Measurements from ENCODE around the gene KCNIP4. TPM values are rescaled to one million over a fixed set of nuclear protein-coding genes. Genes with fewer than 3 reads are reported as not detected.

The KCNIP4 gene
- total RNA-seq, 1 donor from 2014 or later = 30.4 TPM

DNA sequence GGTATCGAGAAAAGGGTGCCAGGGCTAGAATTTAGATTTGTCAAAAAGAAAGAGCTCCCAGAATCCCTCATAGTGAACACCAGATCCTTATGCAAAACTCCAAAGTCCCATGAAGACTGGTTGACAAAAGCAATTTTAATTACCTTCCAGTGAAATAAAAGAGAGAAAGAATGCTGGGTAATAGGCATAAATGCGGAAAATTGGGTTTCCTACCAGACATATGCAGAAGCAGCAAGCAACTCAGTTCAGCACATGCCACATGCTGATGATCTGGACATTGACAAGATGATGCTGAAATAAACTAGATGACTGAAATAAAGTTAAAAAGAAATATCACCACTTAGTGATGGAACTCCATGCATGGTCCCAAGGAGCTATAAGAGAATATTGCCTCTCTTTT lies 83.9 kb downstream of the KCNIP4 start:
- TF ChIP-seq, protein P1, sequence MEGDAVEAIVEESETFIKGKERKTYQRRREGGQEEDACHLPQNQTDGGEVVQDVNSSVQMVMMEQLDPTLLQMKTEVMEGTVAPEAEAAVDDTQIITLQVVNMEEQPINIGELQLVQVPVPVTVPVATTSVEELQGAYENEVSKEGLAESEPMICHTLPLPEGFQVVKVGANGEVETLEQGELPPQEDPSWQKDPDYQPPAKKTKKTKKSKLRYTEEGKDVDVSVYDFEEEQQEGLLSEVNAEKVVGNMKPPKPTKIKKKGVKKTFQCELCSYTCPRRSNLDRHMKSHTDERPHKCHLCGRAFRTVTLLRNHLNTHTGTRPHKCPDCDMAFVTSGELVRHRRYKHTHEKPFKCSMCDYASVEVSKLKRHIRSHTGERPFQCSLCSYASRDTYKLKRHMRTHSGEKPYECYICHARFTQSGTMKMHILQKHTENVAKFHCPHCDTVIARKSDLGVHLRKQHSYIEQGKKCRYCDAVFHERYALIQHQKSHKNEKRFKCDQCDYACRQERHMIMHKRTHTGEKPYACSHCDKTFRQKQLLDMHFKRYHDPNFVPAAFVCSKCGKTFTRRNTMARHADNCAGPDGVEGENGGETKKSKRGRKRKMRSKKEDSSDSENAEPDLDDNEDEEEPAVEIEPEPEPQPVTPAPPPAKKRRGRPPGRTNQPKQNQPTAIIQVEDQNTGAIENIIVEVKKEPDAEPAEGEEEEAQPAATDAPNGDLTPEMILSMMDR (IDR thresholded peaks at IDR 0.05; ENCODE audit: partially characterized antibody, unreplicated experiment) = no peak
- Mint-ChIP-seq H3K4me3 (ENCODE audit: unreplicated experiment) (no peak overlapping the region), H3K27ac (ENCODE audit: unreplicated experiment) (no peak overlapping the region), H3K27me3 (ENCODE audit: unreplicated experiment) (no peaks in the 10 kb centered on the region), H3K9me3 (ENCODE audit: unreplicated experiment) (peaks cover 3% of the 10 kb centered on the region), H3K36me3 (ENCODE audit: unreplicated experiment) (no peaks in the 10 kb centered on the region), H3K4me1 (ENCODE audit: low read depth, unreplicated experiment) (no peaks in the 10 kb centered on the region)
- no peak for DNase-seq

DNA sequence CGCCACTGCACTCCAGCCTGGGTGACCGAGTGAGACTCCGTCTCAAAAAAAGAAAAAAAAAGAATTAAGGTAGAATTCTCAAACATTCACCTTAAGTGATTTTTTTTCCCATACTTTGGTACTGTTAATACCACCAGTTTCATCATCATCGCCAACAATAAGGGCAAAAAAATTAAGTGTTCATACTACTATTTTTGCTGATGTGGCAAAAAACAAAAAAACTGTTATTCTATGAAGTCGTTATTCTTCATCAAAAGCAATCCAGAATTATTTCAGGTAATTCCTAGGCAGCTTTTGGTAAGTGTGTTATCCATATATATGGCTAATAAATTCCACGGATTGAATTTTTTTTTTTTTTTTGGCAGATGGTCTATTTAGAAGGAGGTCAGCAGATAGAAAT lies 85.7 kb downstream of the KCNIP4 start:
- peaks cover 3% of the 10 kb centered on the region for H3K36me3 Mint-ChIP-seq (ENCODE audit: unreplicated experiment)
- no peak overlapping the region for H3K27ac Mint-ChIP-seq (ENCODE audit: unreplicated experiment)

DNA sequence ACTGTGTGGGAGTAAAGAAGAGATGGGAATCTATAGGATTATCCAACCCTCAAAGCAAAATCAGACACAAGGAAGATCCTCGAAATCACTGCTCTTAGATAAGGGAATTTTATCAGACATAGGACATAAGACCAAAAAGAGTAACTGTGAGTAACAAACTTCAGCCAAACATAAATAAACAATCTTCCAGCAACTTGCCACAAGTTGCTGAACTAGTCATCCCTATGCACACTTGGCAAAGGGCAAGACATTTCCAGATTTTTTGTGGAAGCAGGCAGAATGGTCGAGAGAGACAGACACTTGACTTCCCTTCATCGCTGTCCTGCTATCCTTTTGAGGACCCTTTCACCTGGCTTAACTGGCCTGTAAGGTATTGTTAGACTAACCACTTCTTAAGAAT lies 89.6 kb downstream of the KCNIP4 start:
- no peak overlapping the region for H3K4me3 Mint-ChIP-seq (ENCODE audit: unreplicated experiment)
- DNase-seq = no peak
- no peak overlapping the region for H3K27ac Mint-ChIP-seq (ENCODE audit: unreplicated experiment)
- H3K27me3 Mint-ChIP-seq (ENCODE audit: unreplicated experiment) = no peaks in the 10 kb centered on the region
- peaks cover 6% of the 10 kb centered on the region for H3K9me3 Mint-ChIP-seq (ENCODE audit: unreplicated experiment)
- TF ChIP-seq, protein P1 (IDR thresholded peaks at IDR 0.05; ENCODE audit: partially characterized antibody, unreplicated experiment) = no peak
- H3K4me1 Mint-ChIP-seq (ENCODE audit: low read depth, unreplicated experiment) = peaks cover 3% of the 10 kb centered on the region
- peaks cover 8% of the 10 kb centered on the region for H3K36me3 Mint-ChIP-seq (ENCODE audit: unreplicated experiment)

More for the DNA sequence above, 85.7 kb downstream of the KCNIP4 start:
- DNase-seq = no peak
- H3K4me3 Mint-ChIP-seq (ENCODE audit: unreplicated experiment) = no peak overlapping the region
- H3K9me3 Mint-ChIP-seq (ENCODE audit: unreplicated experiment) = peaks cover 6% of the 10 kb centered on the region
- no peaks in the 10 kb centered on the region for H3K27me3 Mint-ChIP-seq (ENCODE audit: unreplicated experiment)
- H3K4me1 Mint-ChIP-seq (ENCODE audit: low read depth, unreplicated experiment) = no peaks in the 10 kb centered on the region
- TF ChIP-seq, protein P1 (IDR thresholded peaks at IDR 0.05; ENCODE audit: partially characterized antibody, unreplicated experiment) = no peak

DNA sequence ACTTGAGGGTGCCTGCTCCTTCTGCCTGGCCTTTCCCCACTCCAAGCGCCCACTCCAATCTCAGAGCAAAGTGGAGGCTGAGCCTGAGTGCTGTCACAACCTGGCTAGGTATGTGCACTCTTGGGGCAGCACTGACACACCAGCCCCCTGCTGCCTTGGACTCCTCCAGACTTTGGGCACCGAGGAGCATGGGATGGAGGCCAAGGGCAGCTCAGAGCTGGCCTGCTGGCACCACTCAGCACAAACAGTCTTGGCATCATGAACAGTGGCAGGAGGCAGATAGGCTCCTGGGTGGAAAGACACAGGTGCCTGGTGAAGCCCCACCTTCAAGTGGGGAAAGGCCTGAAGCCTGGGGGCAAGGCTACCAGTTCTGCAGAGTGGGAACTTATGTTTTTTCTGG lies 91.8 kb downstream of the KCNIP4 start:
- Mint-ChIP-seq H3K27me3 (ENCODE audit: unreplicated experiment) (no peaks in the 10 kb centered on the region), H3K4me3 (ENCODE audit: unreplicated experiment) (no peak overlapping the region), H3K36me3 (ENCODE audit: unreplicated experiment) (peaks cover 8% of the 10 kb centered on the region), H3K9me3 (ENCODE audit: unreplicated experiment) (peaks cover 3% of the 10 kb centered on the region), H3K27ac (ENCODE audit: unreplicated experiment) (no peak overlapping the region), H3K4me1 (ENCODE audit: low read depth, unreplicated experiment) (peaks cover 9% of the 10 kb centered on the region)
- TF ChIP-seq, protein P1 (IDR thresholded peaks at IDR 0.05; ENCODE audit: partially characterized antibody, unreplicated experiment) = no peak
- no peak for DNase-seq

DNA sequence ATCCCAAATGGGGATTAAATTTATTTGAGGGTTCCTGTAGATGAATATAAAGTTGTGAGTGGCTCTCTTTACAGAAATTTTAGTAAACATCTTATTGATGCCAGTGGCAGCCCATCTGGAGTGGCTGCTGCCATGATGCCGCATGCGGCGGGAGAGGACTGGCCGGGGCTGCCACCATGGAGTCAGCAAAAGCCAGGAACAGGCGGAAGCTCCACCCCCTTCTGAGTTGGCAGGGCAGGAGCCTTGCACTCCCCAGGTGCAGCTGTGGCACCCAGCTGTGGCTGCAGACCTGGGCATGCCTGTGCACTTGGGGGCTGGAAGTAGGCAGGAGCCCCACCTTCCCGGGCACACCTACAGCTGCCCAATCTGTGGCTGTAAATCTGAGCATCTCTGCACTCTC lies 92.3 kb downstream of the KCNIP4 start:
- peaks cover 8% of the 10 kb centered on the region for H3K36me3 Mint-ChIP-seq (ENCODE audit: unreplicated experiment)
- H3K27me3 Mint-ChIP-seq (ENCODE audit: unreplicated experiment) = no peaks in the 10 kb centered on the region
- peaks cover 3% of the 10 kb centered on the region for H3K9me3 Mint-ChIP-seq (ENCODE audit: unreplicated experiment)
- peaks cover 11% of the 10 kb centered on the region for H3K4me1 Mint-ChIP-seq (ENCODE audit: low read depth, unreplicated experiment)
- TF ChIP-seq, protein P1 (IDR thresholded peaks at IDR 0.05; ENCODE audit: partially characterized antibody, unreplicated experiment) = no peak
- H3K27ac Mint-ChIP-seq (ENCODE audit: unreplicated experiment) = no peak overlapping the region
- H3K4me3 Mint-ChIP-seq (ENCODE audit: unreplicated experiment) = no peak overlapping the region
- no peak for DNase-seq

Measured in glutamatergic neuron (in vitro differentiated cells).